HG02678 (cell line): ENCODE data around the gene GPR108.
"Not testable (repeated sequence)": the region's sequence is repeated elsewhere in the genome, so short reads cannot be mapped to it uniquely, and the experiment has no call there.

Experiments used
- ATAC-seq: cut with Tn5 transposase; IDR thresholded peaks from one replicate; pipeline ENCODE4 v1.9.1; 2021; ENCODE audit warnings: mild to moderate bottlenecking, moderate library complexity; ENCODE audit not compliant: unreplicated experiment

GPR108 gene

GRCh38 chr19:6737284-6737872, at the start of gene GPR108:
GPR108 (minus strand) TSS chr19:6737580; CDS start chr19:6737576, 4 bp downstream.
- peak; percentile 71 for ATAC-seq

DNA sequence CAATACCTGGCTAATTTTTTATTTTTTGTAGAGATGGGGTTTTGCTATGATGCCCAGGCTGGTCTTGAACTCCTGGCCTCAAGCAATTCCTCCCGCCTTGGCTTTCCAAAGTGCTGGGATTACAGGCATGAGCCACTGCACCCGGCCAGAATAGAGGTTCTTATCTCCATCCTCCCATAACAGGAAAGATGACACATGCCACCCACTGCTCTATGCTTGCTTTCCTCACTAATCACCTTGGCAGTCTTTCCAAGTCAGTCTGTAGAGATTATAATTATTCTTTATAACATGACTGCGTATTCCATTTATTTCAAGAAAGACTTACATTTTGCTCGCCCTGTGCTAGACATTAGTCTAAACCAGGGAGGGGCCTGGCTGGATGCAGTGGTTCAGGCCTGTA, 41.8 kb upstream of the GPR108 start:
- no peak for ATAC-seq

DNA sequence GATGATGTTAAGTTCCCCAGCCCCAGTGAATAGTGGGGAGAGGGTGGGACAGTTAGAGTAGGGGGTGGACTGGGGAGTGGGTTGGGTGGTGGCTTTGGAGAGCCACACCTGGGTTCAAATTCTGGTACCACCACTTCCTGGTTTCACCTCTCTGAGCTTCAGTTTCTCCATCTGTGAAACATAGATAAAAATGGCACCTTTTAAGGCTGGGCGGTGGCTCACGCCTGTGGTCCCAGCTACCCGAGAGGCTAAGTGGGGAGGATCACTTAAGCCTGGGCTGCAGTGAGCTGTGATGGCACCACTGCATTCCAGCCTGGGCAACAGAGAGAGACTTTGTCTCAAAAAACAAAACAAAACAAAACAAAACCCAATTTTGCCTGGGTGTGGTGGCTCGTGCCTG, 41.0 kb upstream of the GPR108 start:
- ATAC-seq: no peak

DNA sequence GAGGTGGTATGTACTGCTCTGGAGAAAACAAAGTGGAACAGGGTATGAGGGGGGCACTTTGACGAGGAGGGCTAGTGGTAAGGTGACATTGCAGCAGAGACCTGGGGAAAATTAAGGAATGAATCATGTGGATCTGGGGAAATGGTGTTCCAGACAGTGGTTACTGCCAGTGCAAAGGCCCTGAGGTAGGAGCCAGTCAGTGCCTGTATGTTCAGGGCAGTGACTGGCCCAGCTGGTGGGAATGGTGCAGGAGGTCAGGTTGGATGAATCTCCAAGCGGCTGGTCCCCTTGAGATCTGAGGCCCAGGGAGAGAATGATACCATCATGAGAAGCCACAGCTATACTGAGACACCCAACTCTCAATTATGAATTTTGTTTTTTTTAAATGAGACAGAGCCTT, 40.1 kb upstream of the GPR108 start:
- no peak for ATAC-seq

DNA sequence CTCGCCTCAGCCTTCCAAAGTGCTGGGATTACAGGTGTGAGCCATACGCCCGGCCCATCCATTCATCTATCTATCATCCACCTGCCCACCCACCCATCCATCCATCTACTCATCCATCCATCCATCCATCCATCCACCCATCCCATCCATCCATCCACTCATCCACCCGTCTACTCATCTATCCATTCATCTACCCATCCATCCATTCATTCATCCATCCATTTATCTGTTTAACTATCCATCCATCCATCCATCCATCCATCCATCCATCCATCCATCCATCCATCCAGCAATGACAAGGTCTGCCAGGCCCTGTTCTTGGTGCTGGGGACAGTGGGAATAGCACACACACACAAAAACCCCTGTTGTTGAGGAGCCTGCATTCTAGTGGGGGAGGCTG, 39.6 kb upstream of the GPR108 start:
- ATAC-seq: no peak

GRCh38 chr19:6776045-6776444, 38.7 kb upstream of the GPR108 start:
- not testable (repeated sequence) for ATAC-seq

- no peak for ATAC-seq
Observed at GRCh38 chr19:6774821-6775707, 37.7 kb upstream of the GPR108 start.

DNA sequence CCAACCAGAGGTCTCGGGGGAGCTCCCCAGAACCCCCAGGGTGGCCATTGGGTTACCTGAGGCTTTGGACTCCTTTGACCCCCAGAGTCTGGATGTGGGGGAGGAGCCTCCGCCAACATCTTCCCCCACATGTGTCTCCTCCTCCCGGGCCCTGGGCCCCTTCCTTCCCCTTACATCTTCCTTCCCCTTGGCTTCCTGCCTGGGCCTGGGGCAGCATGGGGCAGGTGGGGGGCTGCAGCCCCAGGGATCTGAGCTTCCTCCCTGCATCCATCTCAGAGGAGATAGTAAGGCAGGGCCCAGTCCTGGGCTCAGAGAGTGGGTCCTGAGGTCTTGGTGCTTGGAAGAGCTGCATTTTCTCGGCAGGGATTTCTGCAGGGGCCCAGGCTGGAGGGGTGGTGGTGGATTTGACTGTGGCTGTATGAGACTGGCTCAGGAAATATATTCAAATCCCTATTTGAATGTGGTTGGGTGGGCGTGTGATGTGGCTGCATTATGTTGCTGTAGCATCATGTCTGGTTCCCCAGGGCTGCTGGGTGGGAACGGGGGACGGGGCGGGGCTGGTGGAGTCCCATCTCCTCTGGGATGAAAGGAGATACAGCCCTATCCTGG, 36.0 kb upstream of the GPR108 start:
- peak; percentile 45 for ATAC-seq

DNA sequence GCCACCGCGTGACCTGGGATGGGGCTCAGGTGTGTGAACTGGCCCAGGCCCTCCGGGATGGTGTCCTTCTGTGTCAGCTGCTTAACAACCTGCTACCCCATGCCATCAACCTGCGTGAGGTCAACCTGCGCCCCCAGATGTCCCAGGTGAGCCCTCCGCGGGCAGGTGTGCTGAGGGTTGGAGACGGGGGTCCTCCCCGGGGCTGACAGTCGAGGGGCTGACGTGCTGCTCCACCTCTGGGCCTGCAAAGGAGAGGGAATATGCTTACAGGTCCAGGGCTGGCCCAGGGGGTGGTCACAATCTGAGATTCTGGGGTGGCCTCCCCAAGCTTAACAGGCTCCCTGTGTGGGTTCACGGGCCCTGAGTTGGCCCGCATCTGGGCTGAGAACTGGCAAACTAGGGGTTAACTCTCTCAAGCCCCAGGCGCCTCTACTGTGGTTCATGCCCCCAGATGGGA, 35.5 kb upstream of the GPR108 start:
- no peak for ATAC-seq

DNA sequence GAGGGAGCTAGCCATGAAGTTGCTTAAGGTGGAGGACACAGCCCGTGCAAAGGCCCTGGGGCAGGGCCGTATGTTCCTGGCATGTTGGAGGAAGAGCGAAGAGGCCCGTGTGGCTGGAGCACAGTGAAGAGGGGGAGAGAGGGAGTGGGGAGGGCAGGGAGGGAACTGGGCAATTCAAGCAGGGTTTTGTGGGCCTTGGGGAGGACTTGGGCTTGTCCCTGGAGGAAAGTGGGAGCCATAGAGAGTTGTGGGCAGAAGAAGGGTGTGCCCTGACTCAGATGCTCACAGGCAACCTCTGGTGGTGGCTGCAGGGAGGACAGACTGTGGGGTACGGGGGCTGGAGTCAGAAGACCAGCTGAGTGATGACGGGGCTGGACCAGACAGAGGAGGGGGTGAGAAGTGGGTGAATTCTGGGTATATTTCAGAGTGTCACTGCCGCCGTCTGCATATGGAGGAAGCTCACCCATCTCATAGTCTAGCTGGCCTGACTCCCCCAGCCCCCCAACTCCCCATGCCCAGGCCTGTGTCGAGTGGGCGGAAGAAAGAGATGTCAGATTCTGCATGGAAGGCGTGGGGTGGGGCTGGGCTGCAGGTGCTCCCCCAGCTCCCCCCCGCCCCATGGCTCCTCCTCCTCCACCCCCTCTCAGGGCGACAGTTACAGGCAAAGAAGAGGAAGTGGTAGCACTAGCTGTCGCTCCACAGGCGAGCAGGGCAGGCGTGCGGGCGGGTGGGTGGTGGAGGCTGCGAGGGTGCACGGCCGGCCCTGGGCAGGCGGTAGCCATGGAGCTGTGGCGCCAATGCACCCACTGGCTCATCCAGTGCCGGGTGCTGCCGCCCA, 34.9 kb upstream of the GPR108 start, which contains the start of gene VAV1:
Gene VAV1, plus strand, starts transcription at position 681 of the 838 bp plus-strand sequence. Its CDS starts 100 bp downstream, at position 781.
- ATAC-seq: peak; percentile 36

GRCh38 chr19:6771648-6772027, 34.3 kb upstream of the GPR108 start:
- not testable (repeated sequence) for ATAC-seq

GRCh38 chr19:6769006-6769619, 31.7 kb upstream of the GPR108 start:
- no peak for ATAC-seq

DNA sequence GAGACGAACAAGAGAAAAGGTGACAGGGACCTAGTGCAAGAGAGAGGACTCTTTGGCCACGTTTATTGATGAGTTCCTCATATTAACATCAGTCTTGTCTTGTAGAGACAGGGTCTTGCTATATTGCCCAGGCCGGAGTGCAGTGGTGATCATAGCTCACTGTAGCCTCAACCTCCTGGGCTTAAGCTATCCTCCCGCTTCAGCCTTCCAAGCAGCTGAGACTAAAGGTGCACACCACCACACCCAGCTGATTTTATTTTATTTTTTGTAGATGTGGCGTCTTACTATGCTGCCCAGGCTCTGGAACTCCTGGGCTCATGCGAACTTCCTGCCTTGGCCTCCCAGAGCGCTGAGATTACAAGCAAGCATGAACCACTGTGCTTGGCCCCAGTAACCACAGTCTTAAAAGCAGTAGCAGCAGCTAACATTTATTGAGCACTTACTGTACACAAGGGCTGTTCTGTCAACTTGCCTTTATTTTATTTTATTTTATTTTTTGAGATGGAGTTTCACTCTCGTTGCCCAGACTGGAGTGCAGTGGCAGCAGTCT, 30.9 kb upstream of the GPR108 start:
- no peak for ATAC-seq

DNA sequence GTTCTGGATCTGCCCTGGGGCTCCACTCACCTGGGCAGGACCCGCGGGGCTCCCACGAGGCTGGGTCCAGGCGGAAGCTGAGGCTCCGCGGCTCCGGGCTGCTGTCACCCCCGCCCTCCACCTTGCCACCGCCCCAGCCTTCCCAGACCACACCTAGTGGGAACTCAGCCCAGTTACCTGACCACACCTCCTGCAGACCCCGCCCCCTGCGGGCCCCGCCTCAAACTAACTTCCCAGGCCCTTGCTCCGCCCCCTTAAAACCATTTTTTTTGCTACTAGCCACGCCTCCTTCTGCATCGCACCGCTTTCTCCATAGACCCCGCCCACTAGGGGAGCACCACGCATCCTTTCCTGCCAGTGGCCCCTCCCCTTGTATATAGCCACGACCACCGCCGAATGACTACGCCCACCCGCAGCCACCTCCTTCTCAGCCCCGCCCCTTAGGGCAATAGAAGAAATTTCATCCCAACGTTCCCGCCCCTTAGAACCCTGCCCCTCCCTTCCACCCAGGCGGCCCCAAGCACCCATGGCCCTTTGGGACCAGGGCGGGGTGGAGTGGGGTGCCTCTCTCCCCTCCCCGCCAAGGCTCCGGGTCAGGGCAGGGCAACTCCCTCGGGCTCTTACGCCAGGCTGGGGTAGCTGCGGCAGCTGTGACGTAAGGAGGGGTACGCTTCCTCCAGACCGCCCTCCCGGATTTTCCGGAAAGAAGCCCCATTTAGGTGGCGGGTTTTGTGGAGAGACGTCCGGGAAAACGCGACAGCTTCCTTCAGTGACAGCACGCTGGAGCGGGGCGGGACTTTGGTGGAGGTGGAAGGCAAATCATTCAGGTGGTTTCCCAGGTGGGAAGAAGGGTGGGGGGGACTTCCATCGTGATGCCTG, 30.2 kb upstream of the GPR108 start, which contains the start of gene SH2D3A:
Gene SH2D3A, minus strand, starts transcription at position 79 of the 879 bp plus-strand sequence. CDS start 3,687 bp downstream, outside the sequence.
- peak; percentile 75 for ATAC-seq

- ATAC-seq: peak; percentile 7
Observed at GRCh38 chr19:6767081-6767356, 29.6 kb upstream of the GPR108 start.

GRCh38 chr19:6766357-6767080, 29.1 kb upstream of the GPR108 start:
- no peak for ATAC-seq

DNA sequence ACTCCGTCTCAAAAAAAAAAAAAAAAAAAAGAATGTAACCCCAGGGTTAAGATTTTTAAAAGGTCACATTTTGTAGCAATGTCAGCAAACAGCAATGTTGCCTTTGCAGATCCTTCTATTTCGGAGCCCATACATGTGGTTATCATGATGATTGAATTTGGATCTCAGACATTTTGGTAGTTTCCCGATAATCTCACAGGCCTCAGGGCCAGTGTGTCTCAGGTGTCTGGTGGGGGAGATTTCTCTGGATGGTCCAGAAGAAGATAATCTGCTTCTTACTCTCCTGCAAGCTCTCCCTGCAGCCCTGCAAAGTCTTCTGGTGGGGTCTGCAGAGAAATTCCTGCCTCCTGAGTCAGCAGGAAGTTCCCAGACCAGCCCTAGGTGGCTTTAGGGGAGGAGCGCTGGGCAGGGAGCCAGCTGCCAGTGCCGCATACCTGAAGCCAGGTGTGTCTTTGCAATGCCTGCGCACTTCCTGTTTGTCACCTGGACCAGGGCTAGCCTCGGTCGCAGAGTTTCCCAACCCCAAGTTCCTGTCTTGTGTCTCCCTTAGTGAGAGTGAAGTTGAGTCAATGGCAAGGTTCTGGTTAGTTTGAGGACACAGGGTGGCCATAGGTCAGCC, 28.5 kb upstream of the GPR108 start:
- ATAC-seq: no peak

- ATAC-seq: not testable (repeated sequence)
Observed at GRCh38 chr19:6762253-6762797, 24.9 kb upstream of the GPR108 start.
